SK-N-SH (cell line): Measurements from ENCODE around the gene ABHD15. TPM values are rescaled to one million over a fixed set of nuclear protein-coding genes. Genes with fewer than 3 reads are reported as not detected.

Experiments
- CTCF ChIA-PET: fragments of 300-600, 350-600 bp; formaldehyde crosslinking; extraction: SDS; loops from one replicate; lab custom pipeline; 2021; lab: Yijun Ruan, JAX
- POLR2A ChIA-PET: fragments of 350-600 bp; sonication (Branson Sonifier 250); formaldehyde crosslinking; extraction: SDS; loops from one replicate; lab custom pipeline; 2020; ENCODE audit warnings: antibody characterized with exemption, inconsistent platforms; lab: Yijun Ruan, JAX
- DNase-seq: peaks from one replicate; pipeline ENCODE4 v3.0.0; 2012
- H2AFZ ChIP-seq: fragments of 200-600 bp; sonication (generic); 2 replicates; pipeline ENCODE4 v1.8.1; 2016; ENCODE audit warnings: antibody characterized with exemption, mild to moderate bottlenecking, low read depth
- H3F3A ChIP-seq: fragments of 200-600 bp; sonication (generic); replicated peaks from 2 replicates; pipeline ENCODE3; 2016; ENCODE audit warnings: antibody characterized with exemption, mild to moderate bottlenecking; ENCODE audit not compliant: insufficient read depth
- H3K27ac ChIP-seq, 2 experiments: fragments of 200-500 bp in 1 of 2; fragments of 200-600 bp in 1 of 2; sonication (Bioruptor generic) in 1 of 2; sonication (generic), shearing (Covaris generic) in 1 of 2; 2 replicates each; pipeline versions ENCODE4 v1.5.1 to v1.6.1; 2014 to 2016; ENCODE audit warnings: low read depth in 2 of 2, inconsistent platforms in 1 of 2, low read length in 1 of 2, mild to moderate bottlenecking in 1 of 2, mixed read lengths in 1 of 2
- H3K27me3 ChIP-seq: fragments of 200-600 bp; sonication (generic), shearing (Covaris generic); 2 replicates; pipeline ENCODE4 v1.6.1; 2016; ENCODE audit warnings: mixed run types; ENCODE audit not compliant: insufficient read depth
- H3K36me3 ChIP-seq, 2 experiments: fragments of 200-500 bp in 1 of 2; fragments of 200-600 bp in 1 of 2; sonication (Bioruptor generic) in 1 of 2; sonication (generic) in 1 of 2; replicated peaks in 1 of 2; 2 replicates each; pipeline versions ENCODE3 to v1.5.1; 2014 to 2016; ENCODE audit warnings: low read length in 1 of 2, mild to moderate bottlenecking in 1 of 2; ENCODE audit not compliant: insufficient read depth in 2 of 2, control insufficient read depth in 1 of 2
- H3K4me1 ChIP-seq, 2 experiments: fragments of 200-500 bp in 1 of 2; fragments of 200-600 bp in 1 of 2; sonication (Bioruptor generic) in 1 of 2; sonication (generic), shearing (Covaris generic) in 1 of 2; 2 replicates each; pipeline versions ENCODE4 v1.5.1 to v1.6.1; 2014 to 2016; ENCODE audit warnings: low read depth in 1 of 2, low read length in 1 of 2, mixed run types in 1 of 2; ENCODE audit not compliant: insufficient read depth in 2 of 2, control insufficient read depth in 1 of 2
- H3K4me2 ChIP-seq: fragments of 200-600 bp; sonication (generic), shearing (Covaris generic); 2 replicates; pipeline ENCODE4 v1.6.1; 2017; ENCODE audit warnings: mixed run types
- H3K4me3 ChIP-seq, 2 experiments: fragments of 200-500 bp in 1 of 2; fragments of 200-600 bp in 1 of 2; sonication (Bioruptor generic) in 1 of 2; sonication (generic), shearing (Covaris generic) in 1 of 2; 2 replicates each; pipeline versions ENCODE4 v1.5.1 to v1.8.1; 2014 to 2016; ENCODE audit warnings: low read depth in 2 of 2, inconsistent platforms in 1 of 2, low read length in 1 of 2, mild to moderate bottlenecking in 1 of 2, mixed read lengths in 1 of 2, moderate library complexity in 1 of 2
- H3K79me2 ChIP-seq: fragments of 200-600 bp; sonication (generic); 2 replicates; pipeline ENCODE4 v1.8.1; 2017; ENCODE audit warnings: mild to moderate bottlenecking; ENCODE audit not compliant: insufficient read depth
- H3K9ac ChIP-seq: fragments of 200-600 bp; sonication (generic); 2 replicates; pipeline ENCODE4 v1.6.1; 2017; ENCODE audit warnings: mixed run types
- H3K9me2 ChIP-seq: fragments of 200-600 bp; sonication (generic); 2 replicates; pipeline ENCODE4 v1.6.1; 2017; ENCODE audit warnings: mixed run types
- H3K9me3 ChIP-seq: fragments of 200-600 bp; sonication (generic); 2 replicates; pipeline ENCODE4 v1.6.1; 2017; ENCODE audit warnings: mixed run types, mild to moderate bottlenecking, moderate library complexity
- H4K20me1 ChIP-seq: fragments of 200-600 bp; sonication (generic); 2 replicates; pipeline ENCODE4 v1.6.1; 2017; ENCODE audit warnings: mild to moderate bottlenecking, mixed run types; ENCODE audit not compliant: insufficient read depth
- ELF1 ChIP-seq: IDR thresholded peaks from 2 replicates; pipeline ENCODE4 v1.4.0; 2012
- EP300 ChIP-seq, 2 experiments: IDR thresholded peaks; 2 replicates each; pipeline versions ENCODE4 v1.4.0 to v1.6.1; 2012; ENCODE audit warnings: borderline replicate concordance in 1 of 2, low read depth in 1 of 2, low read length in 1 of 2
- FOSL2 ChIP-seq: IDR thresholded peaks from 2 replicates; pipeline ENCODE4 v1.4.0; 2012; ENCODE audit warnings: low read depth, mild to moderate bottlenecking, moderate library complexity, borderline replicate concordance
- FOXJ3 ChIP-seq: sonication (generic); formaldehyde crosslinking; IDR thresholded peaks from 2 replicates; pipeline ENCODE4 v1.5.1; 2020; ENCODE audit warnings: mild to moderate bottlenecking, missing genetic modification reagents
- IRF3 ChIP-seq: fragments of 150-350 bp; IDR thresholded peaks from 2 replicates; pipeline ENCODE4 v1.6.1; 2016; ENCODE audit warnings: mild to moderate bottlenecking, low read depth, low read length
- JUND ChIP-seq: IDR thresholded peaks from 2 replicates; pipeline ENCODE4 v1.4.0; 2012
- MAX ChIP-seq: IDR thresholded peaks from 2 replicates; pipeline ENCODE4 v1.4.0; 2012; ENCODE audit warnings: low read depth
- MEF2A ChIP-seq: IDR thresholded peaks from 2 replicates; pipeline ENCODE4 v1.4.0; 2012; ENCODE audit warnings: low read depth, borderline replicate concordance
- MXI1 ChIP-seq: IDR thresholded peaks from 2 replicates; pipeline ENCODE4 v1.6.1; 2012; ENCODE audit warnings: mild to moderate bottlenecking, low read depth, low read length, improper control_type of control experiment
- NFIC ChIP-seq: IDR thresholded peaks from 2 replicates; pipeline ENCODE4 v1.4.0; 2012; ENCODE audit warnings: borderline replicate concordance
- PBX3 ChIP-seq: IDR thresholded peaks from 2 replicates; pipeline ENCODE4; 2012
- POLR2AphosphoS5 ChIP-seq: IDR thresholded peaks from 2 replicates; pipeline ENCODE4 v1.6.1; 2012; ENCODE audit warnings: low read depth, low read length
- RCOR1 ChIP-seq: fragments of 150-350 bp; IDR thresholded peaks from 2 replicates; pipeline ENCODE4 v1.6.1; 2017; ENCODE audit warnings: antibody characterized with exemption, low read length
- REST ChIP-seq: IDR thresholded peaks from 2 replicates; pipeline ENCODE4 v1.6.1; 2012; ENCODE audit warnings: mild to moderate bottlenecking, low read depth, low read length, moderate library complexity
- SMC3 ChIP-seq: IDR thresholded peaks from 2 replicates; pipeline ENCODE4 v1.6.1; 2012; ENCODE audit warnings: low read depth, low read length, improper control_type of control experiment
- TAF1 ChIP-seq: IDR thresholded peaks from 2 replicates; pipeline ENCODE4 v1.6.1; 2012; ENCODE audit warnings: low read depth, mild to moderate bottlenecking, low read length, moderate library complexity, borderline replicate concordance
- TCF12 ChIP-seq: IDR thresholded peaks from 2 replicates; pipeline ENCODE4 v1.4.0; 2012
- USF1 ChIP-seq: IDR thresholded peaks from 2 replicates; pipeline ENCODE4 v1.4.0; 2012; ENCODE audit warnings: low read depth, borderline replicate concordance
- YY1 ChIP-seq: IDR thresholded peaks from 2 replicates; pipeline ENCODE4 v1.4.0; 2012; ENCODE audit warnings: low read depth, mild to moderate bottlenecking
- WGBS: methylation state at CpG from one replicate; pipeline ENCODE4 v1.1.6; 2017; ENCODE audit warnings: low lambda C conversion rate; 5-methylcytosine and 5-hydroxymethylcytosine counted together
- polyA plus RNA-seq, 3 experiments: library from polyadenylated mRNA; depleted of rRNA; stranded (reverse); fragments of >200 nt; gene quantifications; 2 replicates each; pipeline ENCODE4 v1.2.3, GENCODE V29; 2012

ABHD15 gene
- polyA plus RNA-seq, 1 of the 3 experiments (the other 2 are of a cell fraction), result 7.0 TPM

- Histone ChIP-seq H4K20me1 (peaks cover 4% of the 10 kb centered on the region; the same call in 1 of the 2 replicates), H3K4me1 (peaks cover 8 to 48% of the 10 kb centered on the region in 2 experiments; a peak in 3 of 4 replicates), H3K36me3 (no peaks in the 10 kb centered on the region), H3K9me3 (no peaks in the 10 kb centered on the region), H3K9me2 (no peaks in the 10 kb centered on the region), H3K4me2 (no peak overlapping the region), H3K27ac (peak overlapping the region in 1 of 2 experiments; percentile 32; a peak in 1 of 4 replicates), H3K4me3 (no peak overlapping the region; a peak in 1 of 4 replicates), H3K9ac (no peak overlapping the region), H3K27me3 (no peaks in the 10 kb centered on the region), H3F3A (peaks cover 2% of the 10 kb centered on the region), H3K79me2 (peaks cover 31% of the 10 kb centered on the region), H2AFZ (no peak overlapping the region)
- TF ChIP-seq FOXJ3, result no peak
- no peak for TF ChIP-seq IRF3
- no peak for DNase-seq
- 82% methylated on average over 7 of the region's 13 CpGs for WGBS
- CTCF ChIA-PET, result interaction anchor here (0.6 to 2.9 kb wide), 10 partner anchors 9 to 619 kb away, joined by 3 to 8 read pairs (median 4); no protein-coding TSS in a partner anchor
- POLR2A ChIA-PET, result interaction anchor here (0.9 kb wide), 1 partner anchor 180 kb away, joined by 3 read pairs; no protein-coding TSS in a partner anchor
Measured at GRCh38 chr17:29597361-29598172, 30.7 kb upstream of the ABHD15 start.

GRCh38 chr17:29596811-29597210 lies 30.0 kb upstream of the ABHD15 start:
- WGBS, result 91% methylated on average over 5 of the region's 9 CpGs
- TF ChIP-seq SMC3 (no peak), NFIC (no peak), ELF1 (no peak), USF1 (no peak), YY1 (no peak), MXI1 (no peak), RCOR1 (no peak), MEF2A (no peak), JUND (no peak), PBX3 (no peak), TAF1 (no peak), REST (no peak), EP300 (IDR thresholded peaks at IDR 0.05; ENCODE audit: borderline replicate concordance in 1 of 2, low read depth in 1 of 2, low read length in 1 of 2) (no peak), MAX (no peak), FOSL2 (no peak), TCF12 (no peak), POLR2AphosphoS5 (no peak)

More at GRCh38 chr17:29596811-29597210, 30.0 kb upstream of the ABHD15 start:
- no peak for DNase-seq
- Histone ChIP-seq H3K79me2 (peaks cover 28% of the 10 kb centered on the region), H3K27me3 (no peaks in the 10 kb centered on the region), H3K4me3 (no peak overlapping the region), H4K20me1 (peaks cover 4% of the 10 kb centered on the region; the same call in 1 of the 2 replicates), H3K4me2 (no peak overlapping the region), H3K27ac (peak overlapping the region in 1 of 2 experiments; percentile 91; a peak in 1 of 4 replicates), H3K9me3 (no peaks in the 10 kb centered on the region), H2AFZ (no peak overlapping the region), H3K4me1 (peaks cover 16 to 56% of the 10 kb centered on the region in 2 experiments), H3F3A (peaks cover 10% of the 10 kb centered on the region), H3K36me3 (no peaks in the 10 kb centered on the region), H3K9ac (no peak overlapping the region), H3K9me2 (no peaks in the 10 kb centered on the region)
- ChIA-PET CTCF (interaction anchor here (1.0 to 2.1 kb wide), 8 partner anchors 10 to 496 kb away, joined by 3 to 7 read pairs (median 4); no protein-coding TSS in a partner anchor), POLR2A (interaction anchor here (0.6 to 0.9 kb wide), 2 partner anchors 28 to 181 kb away, joined by 3 read pairs; no protein-coding TSS in a partner anchor)
